Vagina (tissue), 2 donors: Measurements from ENCODE around the gene MSTN. TPM values are rescaled to one million over a fixed set of nuclear protein-coding genes. Genes with fewer than 3 reads are reported as not detected.
"Not testable (repeated sequence)": the region's sequence is repeated elsewhere in the genome, so short reads cannot be mapped to it uniquely, and the experiment has no call there.

Source experiments
- DNase-seq, 2 donors: peaks; one replicate each; pipeline ENCODE4 v3.0.0-alpha.2; 2017; ENCODE audit errors: extremely low spot score in 2 of 2
- H3K27ac ChIP-seq: fragments of 200-600 bp; sonication (generic); one replicate; pipeline ENCODE4 v1.5.1; 2019
- H3K27me3 ChIP-seq: fragments of 200-600 bp; sonication (generic); one replicate; pipeline ENCODE4 v1.5.1; 2019
- H3K36me3 ChIP-seq, 2 donors: fragments of 200-600 bp; sonication (generic); one replicate each; pipeline ENCODE4 v1.5.1; 2017 to 2019
- H3K4me1 ChIP-seq: fragments of 200-600 bp; sonication (generic); one replicate; pipeline ENCODE4 v1.5.1; 2019
- H3K4me3 ChIP-seq, 2 donors: fragments of 200-600 bp; sonication (generic); 1 replicate in 1 of 2; 2 replicates in 1 of 2; pipeline ENCODE4 v1.5.1; 2016 to 2019
- H3K9me3 ChIP-seq: fragments of 200-600 bp; sonication (generic); one replicate; pipeline ENCODE4 v1.5.1; 2019
- POLR2A ChIP-seq, 2 donors: fragments of 450-650 bp; IDR thresholded peaks; one replicate each; pipeline ENCODE4 v1.6.1; 2017; ENCODE audit warnings: antibody characterized with exemption in 2 of 2, mild to moderate bottlenecking in 2 of 2, moderate library complexity in 2 of 2
- POLR2AphosphoS5 ChIP-seq, 2 donors: sonication (generic); formaldehyde crosslinking; IDR thresholded peaks; one replicate each; pipeline ENCODE4 v1.9.0; 2017; ENCODE audit warnings: antibody characterized with exemption in 2 of 2, mild to moderate bottlenecking in 2 of 2, low read depth in 1 of 2; ENCODE audit not compliant: insufficient read depth in 1 of 2
- intact Hi-C: fragments of 100-400 bp; cut with DNase I; formaldehyde crosslinking; loops from one replicate; pipeline ENCODE4 v1.15.1; 2023
- total RNA-seq: library from RNA; depleted of rRNA; stranded (reverse); fragments of >200 nt; gene quantifications from one replicate; pipeline ENCODE4 v1.2.3, GENCODE V29; 2016
- TF ChIP-seq, protein P1 (sequence below), 3 experiments: fragments of 450-650 bp in 2 of 3; fragments of 200-600 bp in 1 of 3; sonication (generic) in 1 of 3; IDR thresholded peaks; one replicate each; pipeline ENCODE4 v1.5.1; 2017 to 2019; ENCODE audit warnings: antibody characterized with exemption in 3 of 3, mild to moderate bottlenecking in 2 of 3, moderate library complexity in 2 of 3

The MSTN gene
- total RNA-seq, 1 donor from 2014 or later, result 0.74 TPM

DNA sequence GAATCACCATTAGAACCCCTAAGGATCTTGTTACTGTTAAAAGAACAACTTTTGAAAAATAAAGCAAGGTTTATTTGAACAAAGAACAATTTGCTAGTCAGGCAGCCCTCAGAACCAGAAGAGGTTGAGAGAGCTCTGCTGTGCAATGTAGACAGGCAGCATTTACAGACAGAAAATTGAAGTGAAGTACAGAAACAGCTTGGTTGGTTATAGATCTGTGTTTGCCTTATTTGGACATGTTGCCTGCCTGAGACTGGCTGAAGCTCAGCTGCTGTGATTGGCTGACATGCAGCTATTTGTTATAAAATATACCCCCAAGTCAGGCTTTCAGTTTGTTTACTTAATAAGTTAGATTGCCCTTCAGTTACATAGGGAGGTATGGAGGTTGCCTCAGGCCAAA is 12.5 kb downstream of the MSTN start:
- H3K36me3 ChIP-seq, result no peaks in the 10 kb centered on the region
- intact Hi-C loops, result no loop called here
- no peaks in the 10 kb centered on the region for H3K27me3 ChIP-seq

GRCh38 chr2:190044866-190045265 is 17.7 kb downstream of the MSTN start:
- no peaks in the 10 kb centered on the region for H3K4me1 ChIP-seq
- DNase-seq, result no peak
- intact Hi-C loops, result no loop called here

More for the DNA sequence above, 12.5 kb downstream of the MSTN start:
- Histone ChIP-seq H3K4me3 (no peak overlapping the region), H3K27ac (no peak overlapping the region), H3K9me3 (no peaks in the 10 kb centered on the region), H3K4me1 (no peaks in the 10 kb centered on the region)
- no peak for TF ChIP-seq POLR2AphosphoS5 (IDR thresholded peaks at IDR 0.05; ENCODE audit: insufficient read depth in 1 of 2, low read depth in 1 of 2)
- TF ChIP-seq, protein P1, sequence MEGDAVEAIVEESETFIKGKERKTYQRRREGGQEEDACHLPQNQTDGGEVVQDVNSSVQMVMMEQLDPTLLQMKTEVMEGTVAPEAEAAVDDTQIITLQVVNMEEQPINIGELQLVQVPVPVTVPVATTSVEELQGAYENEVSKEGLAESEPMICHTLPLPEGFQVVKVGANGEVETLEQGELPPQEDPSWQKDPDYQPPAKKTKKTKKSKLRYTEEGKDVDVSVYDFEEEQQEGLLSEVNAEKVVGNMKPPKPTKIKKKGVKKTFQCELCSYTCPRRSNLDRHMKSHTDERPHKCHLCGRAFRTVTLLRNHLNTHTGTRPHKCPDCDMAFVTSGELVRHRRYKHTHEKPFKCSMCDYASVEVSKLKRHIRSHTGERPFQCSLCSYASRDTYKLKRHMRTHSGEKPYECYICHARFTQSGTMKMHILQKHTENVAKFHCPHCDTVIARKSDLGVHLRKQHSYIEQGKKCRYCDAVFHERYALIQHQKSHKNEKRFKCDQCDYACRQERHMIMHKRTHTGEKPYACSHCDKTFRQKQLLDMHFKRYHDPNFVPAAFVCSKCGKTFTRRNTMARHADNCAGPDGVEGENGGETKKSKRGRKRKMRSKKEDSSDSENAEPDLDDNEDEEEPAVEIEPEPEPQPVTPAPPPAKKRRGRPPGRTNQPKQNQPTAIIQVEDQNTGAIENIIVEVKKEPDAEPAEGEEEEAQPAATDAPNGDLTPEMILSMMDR (IDR thresholded peaks at IDR 0.05), result no peak
- TF ChIP-seq POLR2A (IDR thresholded peaks at IDR 0.05), result no peak
- no peak for DNase-seq

GRCh38 chr2:190043441-190043840 is 19.1 kb downstream of the MSTN start:
- Histone ChIP-seq H3K9me3 (no peaks in the 10 kb centered on the region), H3K27ac (no peak overlapping the region), H3K4me1 (no peaks in the 10 kb centered on the region), H3K4me3 (no peak overlapping the region), H3K27me3 (no peaks in the 10 kb centered on the region), H3K36me3 (no peaks in the 10 kb centered on the region)
- TF ChIP-seq, protein P1 (IDR thresholded peaks at IDR 0.05), result no peak
- TF ChIP-seq POLR2AphosphoS5 (IDR thresholded peaks at IDR 0.05; ENCODE audit: insufficient read depth in 1 of 2, low read depth in 1 of 2) (no peak), POLR2A (IDR thresholded peaks at IDR 0.05) (no peak)
- no peak for DNase-seq
- intact Hi-C loops, result no loop called here

More at GRCh38 chr2:190044866-190045265, 17.7 kb downstream of the MSTN start:
- Histone ChIP-seq H3K9me3 (no peaks in the 10 kb centered on the region), H3K4me3 (no peak overlapping the region), H3K27me3 (no peaks in the 10 kb centered on the region), H3K27ac (no peak overlapping the region), H3K36me3 (no peaks in the 10 kb centered on the region)
- TF ChIP-seq, protein P1 (IDR thresholded peaks at IDR 0.05), result no peak
- TF ChIP-seq POLR2AphosphoS5 (IDR thresholded peaks at IDR 0.05; ENCODE audit: insufficient read depth in 1 of 2, low read depth in 1 of 2), result no peak
- no peak for TF ChIP-seq POLR2A (IDR thresholded peaks at IDR 0.05)

GRCh38 chr2:190036071-190036470 is 26.5 kb downstream of the MSTN start:
- no peaks in the 10 kb centered on the region for H3K4me1 ChIP-seq
- no peak for TF ChIP-seq POLR2AphosphoS5 (IDR thresholded peaks at IDR 0.05; ENCODE audit: insufficient read depth in 1 of 2, low read depth in 1 of 2)
- TF ChIP-seq, protein P1 (IDR thresholded peaks at IDR 0.05), result no peak
- TF ChIP-seq POLR2A (IDR thresholded peaks at IDR 0.05), result no peak
- H3K27ac ChIP-seq, result no peak overlapping the region
- H3K36me3 ChIP-seq, result no peaks in the 10 kb centered on the region
- H3K4me3 ChIP-seq, result no peak overlapping the region
- H3K9me3 ChIP-seq, result no peaks in the 10 kb centered on the region
- DNase-seq, result no peak
- intact Hi-C loops, result no loop called here
- H3K27me3 ChIP-seq, result no peaks in the 10 kb centered on the region

- H3K27me3 ChIP-seq, H3K4me3 ChIP-seq, DNase-seq, H3K27ac ChIP-seq, H3K4me1 ChIP-seq, H3K9me3 ChIP-seq, H3K36me3 ChIP-seq, intact Hi-C loops: not testable (repeated sequence)
Observed at GRCh38 chr2:190034417-190034816, 28.1 kb downstream of the MSTN start.
